Activated T-helper 17 cell treated with anti-CD3 and anti-CD28 coated beads, Interleukin-2, amount 50 U/mL, for 72 hours (primary cell): ENCODE results near the gene ZNF644. TPM values are rescaled to one million over a fixed set of nuclear protein-coding genes. Genes with fewer than 3 reads are reported as not detected.
"Not testable (repeated sequence)": the region's sequence is repeated elsewhere in the genome, so short reads cannot be mapped to it uniquely, and the experiment has no call there.

Source experiments
- ATAC-seq: fragments of 150-1000 bp; cut with Tn5 transposase; replicated peaks from 2 replicates; pipeline ENCODE4 v1.10.0; 2021; ENCODE audit warnings: mild to moderate bottlenecking, moderate library complexity
- H3K27ac Mint-ChIP-seq: one replicate; pipeline ENCODE4 v1.8.0; 2022; ENCODE audit warnings: mixed read lengths
- H3K27me3 Mint-ChIP-seq: one replicate; pipeline ENCODE4 v1.8.0; 2022; ENCODE audit warnings: mixed read lengths
- H3K36me3 Mint-ChIP-seq: one replicate; pipeline ENCODE4 v1.8.0; 2022; ENCODE audit warnings: low read depth, mild to moderate bottlenecking, mixed read lengths
- H3K4me1 Mint-ChIP-seq: one replicate; pipeline ENCODE4 v1.8.0; 2022; ENCODE audit warnings: mixed read lengths
- H3K4me3 Mint-ChIP-seq: one replicate; pipeline ENCODE4 v1.8.0; 2022; ENCODE audit warnings: mild to moderate bottlenecking, mixed read lengths
- H3K9me3 Mint-ChIP-seq: one replicate; pipeline ENCODE4 v1.8.0; 2022; ENCODE audit warnings: mixed read lengths
- total RNA-seq, 2 donors: library from RNA; stranded (reverse); gene quantifications; one replicate each; pipeline ENCODE4 v1.2.3, GENCODE V29; 2022

ZNF644 gene
- total RNA-seq, result 10 to 100 TPM; 55.7 to 57.9 TPM

DNA sequence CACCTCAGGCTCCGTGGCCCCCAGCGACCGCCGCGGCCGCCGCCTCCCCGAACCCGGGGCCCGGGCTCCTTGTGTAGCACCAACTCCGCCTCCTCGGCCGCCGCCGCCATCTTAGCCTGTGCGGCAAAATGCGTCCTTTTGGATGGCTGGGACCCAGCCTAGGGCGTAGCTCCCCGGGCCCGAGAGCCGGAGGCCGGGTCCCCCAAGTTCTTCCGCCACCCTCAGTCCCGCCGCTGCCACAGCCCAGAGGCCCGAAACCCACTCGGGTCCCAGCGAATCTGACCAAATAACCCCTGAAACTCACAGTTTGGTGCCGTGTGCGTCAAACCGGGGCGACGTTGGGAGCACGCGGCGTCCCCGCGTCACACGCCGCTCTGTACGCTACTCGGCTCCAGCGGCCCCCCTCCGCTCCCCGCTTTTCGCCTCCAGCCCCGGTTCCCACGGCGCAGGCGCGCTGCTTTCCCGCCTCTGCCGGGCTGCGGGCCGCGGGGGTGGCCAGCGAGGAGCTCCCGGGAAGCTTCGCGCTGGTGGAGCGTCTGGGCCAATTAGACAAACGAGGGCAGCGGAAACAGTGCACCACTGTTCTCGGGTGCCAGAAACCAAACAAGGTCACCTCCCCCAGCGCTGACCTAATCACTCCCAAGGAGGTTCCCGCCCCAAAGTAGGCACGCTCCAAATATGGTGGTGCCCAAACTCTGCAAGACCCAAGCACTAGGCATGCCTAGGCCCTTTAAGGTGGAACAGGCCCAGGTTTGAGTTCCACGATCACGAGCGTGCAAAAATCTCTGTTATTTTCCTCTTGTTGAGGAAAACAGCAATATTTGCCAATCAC, at the start of gene ZNF644:
ZNF644 (minus strand) TSS at position 350 of the 832 bp plus-strand sequence. CDS start 39,682 bp downstream, outside the sequence.
- H3K27me3 Mint-ChIP-seq, result no peaks in the 10 kb centered on the region
- peak within 1 kb of the TSS; percentile 99 for H3K27ac Mint-ChIP-seq
- H3K4me3 Mint-ChIP-seq, result peak within 1 kb of the TSS; percentile 97
- peaks cover 45% of the 10 kb centered on the region for H3K36me3 Mint-ChIP-seq
- no peaks in the 10 kb centered on the region for H3K9me3 Mint-ChIP-seq
- H3K4me1 Mint-ChIP-seq, result peaks cover 19% of the 10 kb centered on the region
- ATAC-seq, result peak; percentile 91

DNA sequence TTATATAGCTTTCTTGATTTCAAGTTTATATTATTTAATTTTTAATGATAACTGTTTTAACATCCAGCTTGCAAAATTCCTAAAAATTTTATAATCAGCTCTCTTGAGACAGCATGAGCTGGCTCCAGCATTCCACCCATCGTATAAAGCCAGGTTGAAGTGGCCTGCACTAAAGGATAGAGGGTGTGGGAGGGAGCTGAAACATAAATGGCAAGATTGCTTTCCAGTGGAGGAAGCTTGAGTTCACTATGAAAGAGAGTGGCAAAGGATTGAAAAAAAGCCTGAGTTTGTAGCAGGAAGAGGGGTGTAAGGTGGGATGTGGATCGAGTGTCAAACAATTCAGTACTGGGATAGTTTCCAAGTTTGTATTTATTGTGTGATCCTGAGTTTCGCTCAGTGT, 48.5 kb upstream of the ZNF644 start:
- Mint-ChIP-seq H3K36me3 (no peaks in the 10 kb centered on the region), H3K27me3 (peaks cover 23% of the 10 kb centered on the region), H3K4me1 (no peaks in the 10 kb centered on the region), H3K27ac (no peak overlapping the region), H3K4me3 (no peak overlapping the region), H3K9me3 (peaks cover 7% of the 10 kb centered on the region)
- ATAC-seq, result no peak

DNA sequence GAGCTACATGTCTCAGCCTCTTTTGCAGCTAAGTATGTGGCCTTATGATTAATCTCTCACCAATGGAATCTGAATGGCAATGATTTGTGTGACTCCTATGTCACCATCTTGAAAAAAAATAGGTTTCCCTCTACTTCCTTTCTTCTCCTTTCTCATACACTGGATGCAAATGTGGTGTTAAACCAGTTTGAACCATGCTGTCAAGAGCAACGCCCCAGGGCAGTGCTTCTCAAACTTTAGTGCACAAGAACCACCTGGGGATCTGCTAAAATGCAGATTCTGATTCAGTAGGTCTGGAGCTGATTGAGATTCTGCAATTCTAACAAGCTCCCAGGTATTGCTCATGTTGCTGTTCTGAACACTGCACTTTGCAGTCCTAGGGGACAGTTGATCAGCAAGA, 44.7 kb upstream of the ZNF644 start:
- Mint-ChIP-seq H3K36me3 (no peaks in the 10 kb centered on the region), H3K4me1 (no peaks in the 10 kb centered on the region), H3K27me3 (peaks cover 23% of the 10 kb centered on the region), H3K4me3 (no peak overlapping the region), H3K9me3 (peaks cover 7% of the 10 kb centered on the region), H3K27ac (no peak overlapping the region)
- no peak for ATAC-seq

DNA sequence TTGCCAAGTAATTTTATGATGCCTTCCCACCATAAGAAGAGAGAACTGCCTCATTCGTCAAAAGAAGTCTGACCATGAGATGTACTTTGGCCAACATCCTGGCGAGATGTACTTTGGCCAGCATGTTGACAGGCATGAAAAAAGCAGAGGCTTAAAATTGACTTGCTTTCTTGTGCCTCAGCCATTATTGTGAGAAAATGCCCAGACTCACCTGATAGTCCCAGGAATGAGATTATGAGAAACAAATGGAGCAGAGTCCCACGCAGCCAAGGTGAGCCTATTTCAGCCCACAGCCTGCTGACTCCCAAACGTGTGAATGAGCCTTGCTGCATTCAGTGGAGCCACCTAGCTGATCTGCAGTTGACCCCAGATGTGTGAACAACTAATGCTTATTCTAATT, 43.5 kb upstream of the ZNF644 start:
- no peak overlapping the region for H3K4me3 Mint-ChIP-seq
- no peaks in the 10 kb centered on the region for H3K36me3 Mint-ChIP-seq
- H3K27ac Mint-ChIP-seq, result no peak overlapping the region
- peaks cover 25% of the 10 kb centered on the region for H3K27me3 Mint-ChIP-seq
- no peaks in the 10 kb centered on the region for H3K4me1 Mint-ChIP-seq
- ATAC-seq, result no peak
- H3K9me3 Mint-ChIP-seq, result peaks cover 7% of the 10 kb centered on the region

DNA sequence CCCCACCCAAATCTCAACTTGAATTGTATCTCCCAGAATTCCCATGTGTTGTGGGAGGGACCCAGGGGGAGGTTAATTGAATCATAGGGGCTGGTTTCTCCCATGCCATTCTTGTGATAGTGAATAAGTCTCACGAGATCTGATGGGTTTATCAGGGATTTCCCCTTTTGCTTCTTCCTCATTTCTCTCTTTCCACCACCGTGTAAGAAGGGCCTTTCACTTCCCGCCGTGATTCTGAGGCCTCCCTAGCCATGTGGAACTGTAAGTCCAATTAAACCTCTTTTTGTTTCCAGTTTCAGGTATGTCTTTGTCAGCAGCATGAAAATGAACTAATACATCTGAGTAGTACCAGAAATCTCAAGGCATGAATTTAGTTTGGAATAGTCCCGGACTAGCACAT, 41.6 kb upstream of the ZNF644 start:
- ATAC-seq, H3K4me3 Mint-ChIP-seq, H3K27ac Mint-ChIP-seq, H3K36me3 Mint-ChIP-seq, H3K4me1 Mint-ChIP-seq, H3K9me3 Mint-ChIP-seq: not testable (repeated sequence)
- H3K27me3 Mint-ChIP-seq, result peaks cover 26% of the 10 kb centered on the region

DNA sequence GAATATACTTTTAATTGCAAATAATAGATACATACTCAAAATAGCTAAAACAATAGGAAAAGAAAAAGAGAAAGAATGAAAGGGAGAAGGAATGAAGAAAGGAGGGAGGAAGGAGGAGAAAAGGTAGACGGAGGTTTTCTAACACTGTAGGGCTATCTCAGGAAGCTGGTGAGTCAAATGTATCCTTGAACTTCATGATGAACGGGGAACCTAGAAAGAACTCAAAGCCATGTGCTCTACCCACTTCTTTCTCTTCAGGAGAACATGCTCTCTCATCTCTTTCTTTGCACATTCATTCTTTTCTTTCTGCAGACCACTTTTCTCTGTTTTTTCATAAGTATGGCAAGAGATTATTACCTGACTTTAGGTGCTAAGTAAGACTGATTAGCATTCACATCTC, 37.3 kb upstream of the ZNF644 start:
- no peaks in the 10 kb centered on the region for H3K9me3 Mint-ChIP-seq
- no peaks in the 10 kb centered on the region for H3K36me3 Mint-ChIP-seq
- H3K27ac Mint-ChIP-seq, result no peak overlapping the region

DNA sequence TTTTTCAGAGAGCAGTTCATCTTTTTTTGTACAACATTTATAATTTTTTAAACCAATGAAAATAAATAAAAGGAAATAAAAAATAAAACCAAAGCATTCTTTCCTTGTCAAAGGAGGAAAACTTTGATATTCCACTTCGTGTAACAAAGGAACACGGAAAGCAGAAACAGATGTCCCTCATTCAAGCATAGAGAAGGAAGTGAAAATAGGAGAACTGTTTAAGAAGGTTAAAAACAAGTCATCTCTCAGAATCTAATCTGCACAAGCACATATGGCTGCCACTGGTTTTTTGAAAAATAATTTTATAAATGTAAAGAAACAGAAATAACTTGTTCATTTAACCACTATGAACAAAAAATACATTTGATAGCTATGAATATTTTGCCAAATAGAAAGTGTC, 35.9 kb upstream of the ZNF644 start:
- peaks cover 13% of the 10 kb centered on the region for H3K27me3 Mint-ChIP-seq
- H3K4me3 Mint-ChIP-seq, result no peak overlapping the region
- no peak for ATAC-seq
- H3K4me1 Mint-ChIP-seq, result no peaks in the 10 kb centered on the region
- no peaks in the 10 kb centered on the region for H3K36me3 Mint-ChIP-seq
- no peak overlapping the region for H3K27ac Mint-ChIP-seq
- no peaks in the 10 kb centered on the region for H3K9me3 Mint-ChIP-seq

More for the DNA sequence above, 37.3 kb upstream of the ZNF644 start:
- ATAC-seq, result peak; percentile 31
- no peaks in the 10 kb centered on the region for H3K4me1 Mint-ChIP-seq
- H3K27me3 Mint-ChIP-seq, result peaks cover 13% of the 10 kb centered on the region
- H3K4me3 Mint-ChIP-seq, result no peak overlapping the region

DNA sequence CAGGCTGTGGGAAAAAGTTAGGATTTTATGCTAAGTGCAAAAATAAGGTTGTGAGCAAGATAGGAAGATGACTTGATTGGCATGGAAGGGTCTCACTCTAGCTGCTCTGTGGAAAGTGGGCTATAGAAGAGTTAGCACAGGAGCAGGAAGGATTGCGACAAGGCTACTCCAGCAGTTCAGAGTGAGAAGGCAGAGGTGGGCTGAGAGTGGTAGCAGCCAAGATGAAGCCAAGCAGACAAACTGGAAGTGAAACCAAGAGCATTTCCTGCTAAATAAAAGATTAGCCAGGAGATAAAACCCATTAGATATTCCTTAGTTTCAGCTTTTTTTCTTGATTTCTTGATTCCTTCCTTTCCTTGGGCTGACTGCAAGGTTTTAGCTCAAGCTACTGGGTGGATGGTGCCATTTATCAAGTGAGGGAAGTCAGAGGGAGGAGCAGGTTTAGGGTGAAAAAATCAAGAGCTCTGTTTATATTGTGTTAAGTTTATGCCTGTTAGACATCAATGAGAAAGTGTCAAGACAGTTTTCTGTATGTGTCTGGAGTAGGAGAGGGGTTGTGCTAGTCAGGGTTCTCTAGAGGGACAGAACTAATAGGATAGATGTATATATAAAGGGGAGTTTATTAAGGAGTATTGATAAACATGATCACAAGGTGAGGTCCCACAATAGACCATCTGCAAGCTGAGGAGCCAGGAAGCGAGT, 33.1 kb upstream of the ZNF644 start:
- ATAC-seq, result no peak
- Mint-ChIP-seq H3K4me3 (no peak overlapping the region), H3K27ac (no peak overlapping the region), H3K4me1 (no peaks in the 10 kb centered on the region), H3K36me3 (no peaks in the 10 kb centered on the region), H3K9me3 (no peaks in the 10 kb centered on the region), H3K27me3 (peaks cover 5% of the 10 kb centered on the region)

DNA sequence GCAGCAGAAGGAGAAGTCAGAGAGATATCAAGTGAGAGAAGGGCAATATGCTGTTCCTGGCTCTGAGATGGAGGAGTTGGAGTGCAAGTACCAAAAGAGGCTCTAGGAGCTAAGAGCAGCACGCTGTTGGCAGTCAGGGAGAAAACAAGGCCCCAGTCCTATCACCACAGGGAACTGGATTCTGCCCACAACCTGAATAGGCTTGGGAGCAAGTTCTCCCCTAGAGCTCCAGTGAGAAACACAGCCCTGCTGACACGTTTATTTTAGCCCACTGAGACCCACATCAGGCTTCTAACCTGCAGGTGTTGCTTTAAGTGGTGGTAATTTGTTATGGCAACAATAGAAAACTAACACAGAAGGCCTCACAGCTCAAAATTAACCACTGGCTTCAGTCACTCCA, 31.8 kb upstream of the ZNF644 start:
- Mint-ChIP-seq H3K4me3 (no peak overlapping the region), H3K36me3 (no peaks in the 10 kb centered on the region), H3K27ac (no peak overlapping the region), H3K27me3 (no peaks in the 10 kb centered on the region), H3K9me3 (no peaks in the 10 kb centered on the region), H3K4me1 (no peaks in the 10 kb centered on the region)
- ATAC-seq, result no peak

DNA sequence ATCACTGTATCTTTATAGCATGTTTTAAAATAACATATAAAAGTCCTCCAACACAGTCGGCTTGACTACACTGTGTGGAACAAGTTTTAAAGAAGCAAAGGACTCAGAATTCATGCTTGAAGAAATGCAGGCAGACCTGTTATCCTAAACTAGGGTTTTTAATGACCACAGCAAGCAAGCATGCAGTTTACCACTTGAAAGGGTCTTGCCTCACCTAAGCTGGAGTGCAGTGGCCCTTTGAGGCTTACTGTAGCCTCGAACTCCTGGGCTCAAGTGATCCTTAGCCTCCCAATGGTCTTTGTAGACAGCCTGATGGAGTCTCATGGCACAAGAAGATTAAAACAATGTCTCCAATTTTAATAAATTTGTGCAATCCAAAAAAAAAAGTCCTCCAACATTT, 27.7 kb upstream of the ZNF644 start:
- not testable (repeated sequence) for H3K4me1 Mint-ChIP-seq, H3K4me3 Mint-ChIP-seq, H3K36me3 Mint-ChIP-seq, ATAC-seq, H3K9me3 Mint-ChIP-seq, H3K27me3 Mint-ChIP-seq, H3K27ac Mint-ChIP-seq

DNA sequence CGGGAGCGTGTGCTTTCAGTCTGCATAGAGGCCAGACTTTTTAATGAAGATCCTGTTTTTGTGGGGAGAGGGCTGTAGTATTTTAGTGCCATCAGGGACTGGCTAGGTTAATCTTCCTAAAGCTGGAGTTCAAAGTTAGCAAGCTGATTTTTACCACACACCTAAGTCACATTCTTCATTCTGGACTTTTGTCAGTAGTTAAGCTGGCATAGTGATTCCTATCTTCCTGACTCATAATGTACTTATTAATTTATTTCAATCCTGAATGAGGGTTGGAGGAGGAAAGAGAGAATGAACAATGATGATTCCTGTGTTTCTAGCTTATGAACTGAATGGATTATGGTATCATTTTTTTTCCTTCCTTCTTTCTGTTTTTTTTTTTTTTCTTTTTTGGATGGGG, 24.9 kb upstream of the ZNF644 start:
- no peaks in the 10 kb centered on the region for H3K36me3 Mint-ChIP-seq

DNA sequence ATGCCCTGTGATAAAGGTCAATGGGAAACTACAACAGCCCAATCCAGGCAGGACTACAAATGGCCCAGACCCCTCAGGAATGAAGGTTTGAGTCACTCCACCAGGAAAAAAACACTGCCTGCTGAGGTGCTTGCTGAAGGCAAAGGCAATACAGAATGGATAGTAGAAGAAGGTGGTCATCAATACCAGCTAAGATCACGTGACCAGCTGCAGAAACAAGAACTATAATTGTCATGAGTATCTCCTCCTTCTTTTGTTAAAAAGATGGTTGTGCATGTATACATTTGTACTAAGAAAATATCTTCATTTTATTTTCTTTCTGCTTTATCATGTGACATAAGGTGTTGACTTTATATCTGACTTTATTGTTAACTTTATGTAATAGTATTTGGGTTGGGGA, 23.4 kb upstream of the ZNF644 start:
- no peak for ATAC-seq
- Mint-ChIP-seq H3K9me3 (no peaks in the 10 kb centered on the region), H3K27me3 (no peaks in the 10 kb centered on the region), H3K4me3 (no peak overlapping the region), H3K27ac (no peak overlapping the region), H3K4me1 (no peaks in the 10 kb centered on the region), H3K36me3 (no peaks in the 10 kb centered on the region)

More for the DNA sequence above, 24.9 kb upstream of the ZNF644 start:
- H3K27me3 Mint-ChIP-seq, result no peaks in the 10 kb centered on the region
- no peak overlapping the region for H3K27ac Mint-ChIP-seq
- no peak for ATAC-seq
- no peaks in the 10 kb centered on the region for H3K4me1 Mint-ChIP-seq
- H3K9me3 Mint-ChIP-seq, result no peaks in the 10 kb centered on the region
- no peak overlapping the region for H3K4me3 Mint-ChIP-seq

DNA sequence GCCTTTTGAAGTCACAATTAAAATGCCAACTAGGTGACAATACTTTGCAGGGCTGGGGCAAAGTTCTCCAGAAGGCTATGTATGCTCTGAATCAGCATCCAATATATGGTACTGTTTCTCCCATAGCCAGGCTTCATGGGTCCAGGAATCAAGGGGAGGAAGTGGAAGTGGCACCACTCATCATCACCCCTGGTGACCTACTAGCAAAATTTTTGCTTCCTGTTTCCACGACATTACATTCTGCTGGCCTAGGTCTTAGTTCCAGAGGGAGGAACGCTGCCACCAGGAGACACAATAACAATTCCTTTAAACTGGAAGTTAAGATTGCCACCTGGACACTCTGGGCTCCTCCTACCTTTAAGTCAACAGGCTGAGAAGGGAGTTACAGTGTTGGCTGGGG, 22.9 kb upstream of the ZNF644 start:
- not testable (repeated sequence) for H3K4me3 Mint-ChIP-seq, H3K27me3 Mint-ChIP-seq, H3K9me3 Mint-ChIP-seq, H3K27ac Mint-ChIP-seq, H3K36me3 Mint-ChIP-seq, ATAC-seq, H3K4me1 Mint-ChIP-seq

DNA sequence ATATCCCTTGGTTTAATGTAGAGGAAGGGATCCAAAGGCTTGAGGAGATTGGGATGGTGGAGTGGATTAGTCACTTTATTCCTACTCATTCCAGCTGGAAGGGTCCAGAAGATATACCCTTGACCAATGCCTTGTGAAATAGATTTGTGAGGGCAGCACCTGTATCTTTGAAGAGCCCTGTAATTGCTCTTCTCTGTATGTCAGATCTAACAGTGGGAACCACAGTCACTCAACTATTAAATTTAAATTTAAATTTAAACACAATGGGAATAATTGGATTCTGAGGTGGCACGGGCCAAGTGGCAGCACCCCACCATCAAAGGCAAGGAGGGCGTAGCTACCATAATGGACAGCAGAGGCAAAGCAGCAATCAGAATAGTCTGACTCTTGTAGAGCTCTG, 20.5 kb upstream of the ZNF644 start:
- H3K9me3 Mint-ChIP-seq, H3K4me3 Mint-ChIP-seq, H3K27me3 Mint-ChIP-seq, H3K36me3 Mint-ChIP-seq, H3K27ac Mint-ChIP-seq, ATAC-seq, H3K4me1 Mint-ChIP-seq: not testable (repeated sequence)

DNA sequence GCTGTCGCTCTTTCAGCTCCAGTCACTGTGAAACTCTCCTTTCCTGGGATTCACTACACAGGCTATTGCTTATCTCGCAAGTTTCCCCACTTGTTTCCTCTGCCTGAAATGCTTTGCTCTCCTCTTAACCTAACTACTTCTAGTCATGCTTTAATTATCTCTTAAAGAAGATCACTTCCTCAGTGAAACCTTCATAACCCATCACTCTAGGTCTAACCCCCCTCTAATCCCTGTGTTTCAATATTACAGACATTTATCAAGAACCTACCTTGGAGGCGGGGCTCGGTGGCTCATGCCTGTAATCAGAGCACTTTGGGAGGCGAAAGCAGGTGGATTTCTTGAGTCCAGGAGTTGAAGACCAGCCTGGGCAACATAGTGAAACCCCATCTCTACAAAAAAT, 16.7 kb upstream of the ZNF644 start:
- no peak for ATAC-seq
- Mint-ChIP-seq H3K4me1 (no peaks in the 10 kb centered on the region), H3K27ac (no peak overlapping the region)

More for the DNA sequence above, 16.7 kb upstream of the ZNF644 start:
- Mint-ChIP-seq H3K27me3 (peaks cover 4% of the 10 kb centered on the region), H3K4me3 (no peak overlapping the region), H3K9me3 (no peaks in the 10 kb centered on the region), H3K36me3 (no peaks in the 10 kb centered on the region)
